Heart left ventricle (tissue), 16 donors: Measurements from ENCODE around the gene MYO5A. TPM values are rescaled to one million over a fixed set of nuclear protein-coding genes. Genes with fewer than 3 reads are reported as not detected.
A peak's percentile ranks its signal among the peaks of the same experiment; 100 is the strongest.

Experiments used
- ATAC-seq, 4 donors: fragments of 200-7000 bp; cut with Tn5 transposase; one replicate each; pipeline ENCODE4 v1.9.1; 2020 to 2022; ENCODE audit warnings: moderate library complexity in 4 of 4, mild to moderate bottlenecking in 3 of 4, moderate number of reproducible peaks in 1 of 4
- DNase-seq, 5 donors: peaks; one replicate each; pipeline ENCODE4 v3.0.0-alpha.2; 2020
- H3K27ac ChIP-seq, 12 donors: fragments of 200-600 bp; sonication (generic) in 4 of 12; one replicate each; pipeline versions ENCODE4 v1.5.0 to v1.8.0; 2016 to 2022; ENCODE audit warnings: mild to moderate bottlenecking in 2 of 12
- H3K27me3 ChIP-seq, 9 donors: fragments of 200-600 bp; sonication (generic) in 2 of 9; one replicate each; pipeline versions ENCODE4 v1.5.1 to v1.8.0; 2016 to 2022; ENCODE audit warnings: mild to moderate bottlenecking in 3 of 9
- H3K36me3 ChIP-seq, 9 donors: fragments of 200-600 bp; sonication (generic) in 2 of 9; one replicate each; pipeline versions ENCODE4 v1.5.0 to v1.8.0; 2018 to 2022; ENCODE audit warnings: mild to moderate bottlenecking in 2 of 9
- H3K4me1 ChIP-seq, 12 donors: fragments of 200-600 bp; sonication (generic) in 4 of 12; one replicate each; pipeline versions ENCODE4 v1.5.0 to v1.8.0; 2016 to 2022; ENCODE audit warnings: mild to moderate bottlenecking in 3 of 12
- H3K4me3 ChIP-seq, 12 donors: fragments of 200-600 bp; sonication (generic) in 4 of 12; one replicate each; pipeline versions ENCODE4 v1.5.0 to v1.8.0; 2017 to 2022; ENCODE audit warnings: mild to moderate bottlenecking in 9 of 12, moderate library complexity in 4 of 12
- H3K9me3 ChIP-seq, 12 donors: fragments of 200-600 bp; sonication (generic) in 4 of 12; one replicate each; pipeline versions ENCODE4 v1.5.0 to v1.8.0; 2016 to 2022; ENCODE audit warnings: mild to moderate bottlenecking in 1 of 12
- CTCF ChIP-seq, 12 donors: fragments of 200-600 bp; sonication (generic) in 4 of 12; IDR thresholded peaks; one replicate each; pipeline versions ENCODE4 v1.5.0 to v1.8.0; 2018 to 2022; ENCODE audit warnings: antibody characterized with exemption in 12 of 12, mild to moderate bottlenecking in 5 of 12
- POLR2A ChIP-seq, 2 donors: fragments of 450-650 bp; IDR thresholded peaks; one replicate each; pipeline ENCODE4 v1.6.1; 2017; ENCODE audit warnings: antibody characterized with exemption in 2 of 2, mild to moderate bottlenecking in 2 of 2, moderate library complexity in 2 of 2
- WGBS, 4 donors: extraction: QIAGEN DNeasy Blood & Tissue Kit in 2 of 4; methylation state at CpG; one replicate each; pipeline versions ENCODE4 v1.1.5 to v1.1.7; 2013 to 2018; 5-methylcytosine and 5-hydroxymethylcytosine counted together
- intact Hi-C, 10 donors: fragments of 100-400 bp; cut with DNase I; formaldehyde crosslinking; loops; one replicate each; pipeline versions ENCODE4 v1.11.1 to v1.14.2; 2022
- polyA plus RNA-seq, 2 donors: library from polyadenylated mRNA; stranded (reverse); fragments of 200-250 nt; gene quantifications; one replicate each; pipeline ENCODE4 v1.2.3, GENCODE V29; 2013
- total RNA-seq, 9 donors: library from RNA; depleted of rRNA in 2 of 9; stranded (reverse); fragments of >200 nt in 2 of 9; fragmentation: NEBNext Ultra II Directional in 3 of 9; extraction: Animal tissue kit (Norgen Biotek cat#: 25700) in 3 of 9; gene quantifications; one replicate each; pipeline versions ENCODE4 v1.1.0 to v1.2.4, GENCODE V29; 2016 to 2023
- donor health status: ischemic (EF 13 %, LVEDD 7.1; RV severe dilation, severe dysfunction).
- donor health status: healthy with polysubstance abuse.
- donor health status: DM: no; HTN: yes; CAD: no.
- donor health status: DM: no; HTN: no; CAD: no.
- donor health status: ischemic (EF 25% LVEDD 6.9; RV normal size, moderate dysfunction).
- donor health status: ischemic (EF 25% LVEDD 5.7; RV mildly dilated, moderate dysfunction).
- donor health status: healthy.
- donor health status: DM: yes; HTN: yes; CAD: no.
- donor health status: ischemic (EF 35%, LVEDD 5.7; RV mildly dilated, moderate dysfunction).
- donor health status: nonischemic (EF 11% LVEDD 7.7; RV severe dilation, severe dysfunction).
- donor health status: DM: yes; HTN: yes; CAD: no.
- donor health status: PGD.
- donor health status: ischemic (EF 29% LVEDD 5.4; RV normal size, mild dysfunction).
- donor health status: nonischemic (EF 23%, LVEDD 6.1; RV moderate dilation, normal function).

The MYO5A gene
- total and polyA plus RNA-seq, 11 donors, result 3.2 to 29.6 (median 6.9) TPM

GRCh38 chr15:52283281-52283680 is 245.4 kb downstream of the MYO5A start:
- DNase-seq (no peak), ATAC-seq (no peak)
- WGBS, 4 donors, result 76 to 81% (median 80%) methylated on average over 6 of the region's 6 CpGs
- Histone ChIP-seq H3K27me3 (no peaks in the 10 kb centered on the region), H3K27ac (no peak overlapping the region), H3K9me3 (no peaks in the 10 kb centered on the region), H3K36me3 (peaks cover 0 to 8% (median 0%) of the 10 kb centered on the region in 9 donors), H3K4me1 (peaks cover 0 to 9% (median 0%) of the 10 kb centered on the region in 12 donors), H3K4me3 (no peak overlapping the region)
- intact Hi-C loops, result no loop called here
- no peak for TF ChIP-seq POLR2A (IDR thresholded peaks at IDR 0.05)
- TF ChIP-seq CTCF (IDR thresholded peaks at IDR 0.05), result no peak

GRCh38 chr15:52282418-52282817 is 246.3 kb downstream of the MYO5A start:
- H3K27ac ChIP-seq, result no peak overlapping the region
- DNase-seq (no peak), ATAC-seq (no peak)
- intact Hi-C loops, result no loop called here
- peaks cover 0 to 14% (median 0%) of the 10 kb centered on the region in 9 donors for H3K36me3 ChIP-seq
- WGBS, 4 donors, result 91 to 96% (median 94%) methylated on average over 14 of the region's 14 CpGs
- H3K9me3 ChIP-seq, result no peaks in the 10 kb centered on the region
- no peak overlapping the region for H3K4me3 ChIP-seq
- TF ChIP-seq POLR2A (IDR thresholded peaks at IDR 0.05) (no peak), CTCF (IDR thresholded peaks at IDR 0.05) (no peak)
- no peaks in the 10 kb centered on the region for H3K27me3 ChIP-seq
- peaks cover 0 to 9% (median 0%) of the 10 kb centered on the region in 12 donors for H3K4me1 ChIP-seq

GRCh38 chr15:52281085-52282035 is 247.3 kb downstream of the MYO5A start:
- Histone ChIP-seq H3K27ac (no peak overlapping the region), H3K27me3 (no peaks in the 10 kb centered on the region), H3K36me3 (peaks cover 0 to 14% (median 0%) of the 10 kb centered on the region in 9 donors), H3K4me1 (peaks cover 0 to 9% (median 0%) of the 10 kb centered on the region in 12 donors), H3K9me3 (no peaks in the 10 kb centered on the region), H3K4me3 (no peak overlapping the region)
- TF ChIP-seq CTCF (IDR thresholded peaks at IDR 0.05), result no peak
- TF ChIP-seq POLR2A (IDR thresholded peaks at IDR 0.05), result no peak
- 58 to 77% (median 71%) methylated on average over 8 to 10 of the region's 10 CpGs for WGBS, 4 donors
- ATAC-seq, result peak; percentile 46 to 72 (median 68)
- DNase-seq, result peak in 1 of 5 donors; percentile 43
- intact Hi-C loops, result no loop called here

- WGBS, 4 donors, result 88 to 90% (median 89%) methylated on average over 11 of the region's 11 CpGs
These were observed 248.2 kb downstream of the MYO5A start for GRCh38 chr15:52280326-52281084.

More at GRCh38 chr15:52280326-52281084, 248.2 kb downstream of the MYO5A start:
- H3K36me3 ChIP-seq, result peaks cover 0 to 14% (median 0%) of the 10 kb centered on the region in 9 donors
- TF ChIP-seq POLR2A (IDR thresholded peaks at IDR 0.05), result no peak
- no peak for TF ChIP-seq CTCF (IDR thresholded peaks at IDR 0.05)
- H3K27ac ChIP-seq, result no peak overlapping the region
- DNase-seq (no peak), ATAC-seq (peak in 2 of 4 donors; percentile 16 to 17)
- H3K4me3 ChIP-seq, result no peak overlapping the region
- H3K9me3 ChIP-seq, result no peaks in the 10 kb centered on the region
- intact Hi-C loops, result no loop called here
- no peaks in the 10 kb centered on the region for H3K27me3 ChIP-seq
- H3K4me1 ChIP-seq, result peaks cover 0 to 9% (median 0%) of the 10 kb centered on the region in 12 donors
